Hepatocyte (in vitro differentiated cells): ENCODE data around the gene BST1.

Experiments
- CTCF ChIP-seq: fragments of 200-600 bp; sonication (generic); IDR thresholded peaks from 2 replicates; pipeline ENCODE4 v1.5.1; 2016; ENCODE audit warnings: antibody characterized with exemption, mild to moderate bottlenecking; ENCODE audit not compliant: poor library complexity
- EZH2 ChIP-seq: fragments of 200-600 bp; sonication (generic); IDR thresholded peaks from 2 replicates; pipeline ENCODE4 v1.6.1; 2016; ENCODE audit warnings: antibody characterized with exemption, mild to moderate bottlenecking, borderline replicate concordance

GRCh38 chr4:15702941-15703403 lies at the start of gene BST1:
- TF ChIP-seq CTCF (no peak), EZH2 (no peak)
